ENCODE results near the gene MCHR1.

MCHR1 gene

GRCh38 chr22:40636380-40637182, 42.7 kb upstream of the MCHR1 start, which contains the start of gene MRTFA:
MRTFA (minus strand) TSS chr22:40636719.
- Histone ChIP-seq H3K27ac (ENCODE audit: low read length, poor library complexity, severe bottlenecking) (peak within 1 kb of the TSS; percentile 59), H3K4me1 (ENCODE audit: control insufficient read depth, insufficient read depth, low read depth, low read length) (peaks cover 8% of the 10 kb centered on the region), H2BK120ac (ENCODE audit: low read depth, low read length) (peak within 1 kb of the TSS; percentile 90), H2AFZ (ENCODE audit: low read depth, low read length) (peak within 1 kb of the TSS; percentile 85), H3K9me3 (ENCODE audit: control insufficient read depth, low read length) (no peaks in the 10 kb centered on the region), H3K4me2 (ENCODE audit: low read length, poor library complexity, severe bottlenecking) (peak within 1 kb of the TSS; percentile 97), H3K23ac (ENCODE audit: low read length in 2 of 2) (peak within 1 kb of the TSS; percentile 43 to 86), H2BK15ac (ENCODE audit: low read depth, poor library complexity, severe bottlenecking) (peak within 1 kb of the TSS; percentile 73), H2BK5ac (ENCODE audit: low read depth, low read length, poor library complexity, severe bottlenecking) (no peak within 1 kb of the TSS), H3K14ac (ENCODE audit: low read length in 2 of 2) (peak within 1 kb of the TSS; percentile 62 to 98), H3K36me3 (ENCODE audit: control insufficient read depth in 1 of 2, insufficient read depth in 2 of 2, low read depth in 1 of 2, low read length in 2 of 2) (no peaks in the 10 kb centered on the region), H3K9ac (ENCODE audit: low read length) (peak within 1 kb of the TSS; percentile 96), H2BK12ac (ENCODE audit: low read length in 2 of 2) (peak within 1 kb of the TSS; percentile 33 to 78), H3K4ac (ENCODE audit: low read depth in 1 of 2, low read length in 2 of 2) (peak within 1 kb of the TSS; percentile 89 to 93), H3K79me1 (replicated peaks; ENCODE audit: low read length, poor library complexity, severe bottlenecking) (peaks cover 9% of the 10 kb centered on the region), H3K27me3 (ENCODE audit: control insufficient read depth in 1 of 2, insufficient read depth in 1 of 2, low read length in 2 of 2) (no peaks in the 10 kb centered on the region), H4K8ac (ENCODE audit: low read length) (peak within 1 kb of the TSS; percentile 100), H2AK5ac (ENCODE audit: low read length, severe bottlenecking) (peak within 1 kb of the TSS; percentile 58), H3K4me3 (ENCODE audit: insufficient read depth in 1 of 2, low read depth in 1 of 2, low read length in 2 of 2) (peak within 1 kb of the TSS; percentile 86 to 95), H3K18ac (ENCODE audit: low read depth in 1 of 2, low read length in 2 of 2) (peak within 1 kb of the TSS; percentile 83 to 95), H4K91ac (ENCODE audit: low read length) (peak within 1 kb of the TSS; percentile 85)
- peak; percentile 100 for DNase-seq
- under 1% methylated on average over 80 of the region's 82 CpGs for WGBS

- peak overlapping the region; percentile 59 for H3K27ac ChIP-seq (ENCODE audit: low read length, poor library complexity, severe bottlenecking)
- H3K18ac ChIP-seq (ENCODE audit: low read depth in 1 of 2, low read length in 2 of 2), result peak overlapping the region; percentile 83 to 95
- peak overlapping the region; percentile 96 for H3K9ac ChIP-seq (ENCODE audit: low read length)
- H3K9me3 ChIP-seq (ENCODE audit: control insufficient read depth, low read length), result no peaks in the 10 kb centered on the region
- peak overlapping the region; percentile 3 to 78 for H2BK12ac ChIP-seq (ENCODE audit: low read length in 2 of 2)
- H3K4me2 ChIP-seq (ENCODE audit: low read length, poor library complexity, severe bottlenecking), result peak overlapping the region; percentile 83
- no peak overlapping the region for H2BK15ac ChIP-seq (ENCODE audit: low read depth, poor library complexity, severe bottlenecking)
- H3K4me1 ChIP-seq (ENCODE audit: control insufficient read depth, insufficient read depth, low read depth, low read length), result peaks cover 7% of the 10 kb centered on the region
- peak overlapping the region; percentile 89 to 93 for H3K4ac ChIP-seq (ENCODE audit: low read depth in 1 of 2, low read length in 2 of 2)
- H2BK120ac ChIP-seq (ENCODE audit: low read depth, low read length), result peak overlapping the region; percentile 90
- H3K79me1 ChIP-seq (replicated peaks; ENCODE audit: low read length, poor library complexity, severe bottlenecking), result peaks cover 9% of the 10 kb centered on the region
- no peaks in the 10 kb centered on the region for H3K36me3 ChIP-seq (ENCODE audit: control insufficient read depth in 1 of 2, insufficient read depth in 2 of 2, low read depth in 1 of 2, low read length in 2 of 2)
- peak overlapping the region in 1 of 2 experiments; percentile 62 for H3K14ac ChIP-seq (ENCODE audit: low read length in 2 of 2)
- peak overlapping the region; percentile 60 for H2AFZ ChIP-seq (ENCODE audit: low read depth, low read length)
- 28% methylated on average over 42 of the region's 46 CpGs for WGBS
- no peak overlapping the region for H2AK5ac ChIP-seq (ENCODE audit: low read length, severe bottlenecking)
- H3K4me3 ChIP-seq (ENCODE audit: insufficient read depth in 1 of 2, low read depth in 1 of 2, low read length in 2 of 2), result peak overlapping the region; percentile 68 to 86
- H2BK5ac ChIP-seq (ENCODE audit: low read depth, low read length, poor library complexity, severe bottlenecking), result no peak overlapping the region
- no peaks in the 10 kb centered on the region for H3K27me3 ChIP-seq (ENCODE audit: control insufficient read depth in 1 of 2, insufficient read depth in 1 of 2, low read length in 2 of 2)
- H3K23ac ChIP-seq (ENCODE audit: low read length in 2 of 2), result peak overlapping the region in 1 of 2 experiments; percentile 48
- H4K91ac ChIP-seq (ENCODE audit: low read length), result peak overlapping the region; percentile 85
- no peak for DNase-seq
- H4K8ac ChIP-seq (ENCODE audit: low read length), result peak overlapping the region; percentile 100
Observed at GRCh38 chr22:40637183-40638150, 41.8 kb upstream of the MCHR1 start.

DNA sequence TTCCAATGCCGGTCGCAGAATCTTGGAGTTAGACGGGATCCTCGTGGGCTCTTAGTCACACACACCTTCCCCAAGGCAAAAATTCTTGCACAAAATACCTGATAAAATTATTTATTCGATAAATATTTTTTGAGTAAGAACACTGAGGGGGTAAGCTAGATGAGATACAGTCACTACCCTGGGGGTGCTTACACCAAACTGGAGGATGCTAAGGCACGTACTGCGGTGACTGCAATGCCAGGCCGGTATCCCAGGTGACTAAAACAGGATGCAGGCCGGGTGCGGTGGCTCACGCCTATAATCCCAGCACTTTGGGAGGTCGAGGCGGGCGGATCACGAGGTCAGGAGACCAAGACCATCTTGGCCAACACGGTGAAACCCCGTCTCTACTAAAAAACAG, 41.0 kb upstream of the MCHR1 start:
- Histone ChIP-seq H4K8ac (ENCODE audit: low read length) (no peak overlapping the region), H3K18ac (ENCODE audit: low read depth in 1 of 2, low read length in 2 of 2) (no peak overlapping the region), H3K4me1 (ENCODE audit: control insufficient read depth, insufficient read depth, low read depth, low read length) (peaks cover 7% of the 10 kb centered on the region), H2AK5ac (ENCODE audit: low read length, severe bottlenecking) (no peak overlapping the region), H3K14ac (ENCODE audit: low read length in 2 of 2) (no peak overlapping the region), H3K36me3 (ENCODE audit: control insufficient read depth in 1 of 2, insufficient read depth in 2 of 2, low read depth in 1 of 2, low read length in 2 of 2) (no peaks in the 10 kb centered on the region), H3K9ac (ENCODE audit: low read length) (no peak overlapping the region), H2BK5ac (ENCODE audit: low read depth, low read length, poor library complexity, severe bottlenecking) (no peak overlapping the region), H2AFZ (ENCODE audit: low read depth, low read length) (no peak overlapping the region), H2BK120ac (ENCODE audit: low read depth, low read length) (no peak overlapping the region), H3K4me2 (ENCODE audit: low read length, poor library complexity, severe bottlenecking) (no peak overlapping the region), H2BK12ac (ENCODE audit: low read length in 2 of 2) (no peak overlapping the region), H3K4ac (ENCODE audit: low read depth in 1 of 2, low read length in 2 of 2) (no peak overlapping the region), H3K4me3 (ENCODE audit: insufficient read depth in 1 of 2, low read depth in 1 of 2, low read length in 2 of 2) (no peak overlapping the region), H3K27me3 (ENCODE audit: control insufficient read depth in 1 of 2, insufficient read depth in 1 of 2, low read length in 2 of 2) (no peaks in the 10 kb centered on the region), H3K79me1 (replicated peaks; ENCODE audit: low read length, poor library complexity, severe bottlenecking) (peaks cover 9% of the 10 kb centered on the region), H3K9me3 (ENCODE audit: control insufficient read depth, low read length) (no peaks in the 10 kb centered on the region), H3K23ac (ENCODE audit: low read length in 2 of 2) (no peak overlapping the region), H2BK15ac (ENCODE audit: low read depth, poor library complexity, severe bottlenecking) (no peak overlapping the region), H4K91ac (ENCODE audit: low read length) (no peak overlapping the region), H3K27ac (ENCODE audit: low read length, poor library complexity, severe bottlenecking) (no peak overlapping the region)
- no peak for DNase-seq
- WGBS, result 98% methylated on average over 17 of the region's 17 CpGs

GRCh38 chr22:40641269-40641668, 38.0 kb upstream of the MCHR1 start:
- H3K9ac ChIP-seq (ENCODE audit: low read length), result no peak overlapping the region
- WGBS, result 95% methylated on average over 6 of the region's 6 CpGs
- H3K18ac ChIP-seq (ENCODE audit: low read depth in 1 of 2, low read length in 2 of 2), result no peak overlapping the region
- H3K4me1 ChIP-seq (ENCODE audit: control insufficient read depth, insufficient read depth, low read depth, low read length), result peaks cover 4% of the 10 kb centered on the region
- H3K27ac ChIP-seq (ENCODE audit: low read length, poor library complexity, severe bottlenecking), result no peak overlapping the region
- H2BK15ac ChIP-seq (ENCODE audit: low read depth, poor library complexity, severe bottlenecking), result no peak overlapping the region
- H2AFZ ChIP-seq (ENCODE audit: low read depth, low read length), result no peak overlapping the region
- no peak overlapping the region for H2BK120ac ChIP-seq (ENCODE audit: low read depth, low read length)
- H3K79me1 ChIP-seq (replicated peaks; ENCODE audit: low read length, poor library complexity, severe bottlenecking), result peaks cover 9% of the 10 kb centered on the region
- H3K14ac ChIP-seq (ENCODE audit: low read length in 2 of 2), result no peak overlapping the region
- no peak overlapping the region for H3K4me2 ChIP-seq (ENCODE audit: low read length, poor library complexity, severe bottlenecking)
- no peak overlapping the region for H3K23ac ChIP-seq (ENCODE audit: low read length in 2 of 2)
- H3K9me3 ChIP-seq (ENCODE audit: control insufficient read depth, low read length), result no peaks in the 10 kb centered on the region
- H3K4me3 ChIP-seq (ENCODE audit: insufficient read depth in 1 of 2, low read depth in 1 of 2, low read length in 2 of 2), result no peak overlapping the region
- H2BK5ac ChIP-seq (ENCODE audit: low read depth, low read length, poor library complexity, severe bottlenecking), result no peak overlapping the region
- H2AK5ac ChIP-seq (ENCODE audit: low read length, severe bottlenecking), result no peak overlapping the region
- no peak overlapping the region for H3K4ac ChIP-seq (ENCODE audit: low read depth in 1 of 2, low read length in 2 of 2)
- H3K27me3 ChIP-seq (ENCODE audit: control insufficient read depth in 1 of 2, insufficient read depth in 1 of 2, low read length in 2 of 2), result no peaks in the 10 kb centered on the region
- no peak for DNase-seq
- H4K8ac ChIP-seq (ENCODE audit: low read length), result no peak overlapping the region
- H2BK12ac ChIP-seq (ENCODE audit: low read length in 2 of 2), result no peak overlapping the region
- H3K36me3 ChIP-seq (ENCODE audit: control insufficient read depth in 1 of 2, insufficient read depth in 2 of 2, low read depth in 1 of 2, low read length in 2 of 2), result no peaks in the 10 kb centered on the region
- no peak overlapping the region for H4K91ac ChIP-seq (ENCODE audit: low read length)

All from mesenchymal stem cell (in vitro differentiated cells and primary cell).